GM19395 (cell line): Measurements from ENCODE around the gene PRKCE.
"Not testable (repeated sequence)": the region's sequence is repeated elsewhere in the genome, so short reads cannot be mapped to it uniquely, and the experiment has no call there.

Experiments used
- ATAC-seq: cut with Tn5 transposase; IDR thresholded peaks from one replicate; pipeline ENCODE4 v1.9.1; 2021; ENCODE audit warnings: mild to moderate bottlenecking, moderate library complexity; ENCODE audit not compliant: unreplicated experiment

The PRKCE gene

DNA sequence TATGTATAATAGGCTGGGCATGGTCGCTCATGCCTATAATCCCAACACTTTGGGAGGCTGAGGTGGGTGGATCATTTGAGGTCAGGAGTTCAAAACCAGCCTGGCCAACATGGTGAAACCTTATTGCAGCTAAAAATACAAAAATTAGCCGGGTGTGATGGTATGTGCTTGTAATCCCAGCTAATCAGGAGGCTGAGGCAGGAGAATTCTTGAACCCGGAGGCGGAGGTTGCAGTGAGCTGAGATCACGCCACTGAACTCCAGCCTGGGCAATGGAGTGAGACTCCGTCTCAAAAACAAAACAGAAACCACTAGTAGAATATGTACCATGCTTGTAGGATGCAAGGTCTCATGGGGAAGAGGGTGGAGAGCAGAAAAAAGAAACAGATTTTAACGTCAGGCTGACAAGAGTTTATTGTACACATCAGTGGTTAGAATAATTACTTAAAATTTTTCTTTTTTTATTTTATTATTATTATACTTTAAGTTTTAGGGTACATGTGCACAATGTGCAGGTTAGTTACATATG is 44.1 kb downstream of the PRKCE start:
- peak; percentile 55 for ATAC-seq

GRCh38 chr2:45696708-45697107 is 45.2 kb downstream of the PRKCE start:
- ATAC-seq, result no peak

DNA sequence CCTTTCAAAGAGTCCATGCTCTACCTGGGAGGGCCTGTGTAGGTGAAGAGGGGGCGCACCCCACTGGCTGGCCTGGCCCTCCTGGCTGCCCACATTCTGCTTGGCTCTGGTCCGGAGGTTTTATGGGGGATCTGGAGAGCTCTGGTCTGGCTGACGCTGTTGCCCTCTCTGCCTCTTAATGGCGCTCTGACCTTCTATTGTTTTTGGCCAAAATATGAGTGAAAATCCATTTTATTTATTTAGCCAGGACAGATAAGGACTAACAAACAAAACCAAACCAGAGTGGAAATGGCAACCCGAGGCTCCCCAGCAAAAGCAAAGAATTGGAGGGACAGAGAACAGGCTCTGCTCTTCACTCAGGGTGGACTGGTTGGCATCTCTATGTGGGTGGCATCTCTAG is 45.7 kb downstream of the PRKCE start:
- ATAC-seq, result no peak

DNA sequence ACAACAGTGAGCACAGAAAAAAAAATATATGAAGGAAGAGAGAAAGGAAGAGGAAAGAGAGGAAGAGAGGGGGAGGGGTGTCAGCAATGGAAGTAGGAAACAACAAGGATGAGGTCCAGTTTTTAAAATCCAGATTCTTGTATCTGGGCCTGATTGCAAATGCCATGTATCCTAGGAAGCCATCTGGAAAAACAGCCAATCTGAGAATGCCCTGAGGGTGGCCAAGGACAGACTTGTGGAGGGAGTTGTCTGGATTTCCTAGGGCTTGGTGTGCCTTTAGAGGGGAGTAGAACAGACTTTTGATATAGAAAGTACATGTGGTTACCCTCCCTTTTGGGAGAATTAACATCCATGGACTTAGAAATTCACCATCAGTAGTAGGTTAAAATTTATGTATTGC is 47.1 kb downstream of the PRKCE start:
- no peak for ATAC-seq

- ATAC-seq, result peak; percentile 67
Measured at GRCh38 chr2:45699032-45699658, 47.7 kb downstream of the PRKCE start.

DNA sequence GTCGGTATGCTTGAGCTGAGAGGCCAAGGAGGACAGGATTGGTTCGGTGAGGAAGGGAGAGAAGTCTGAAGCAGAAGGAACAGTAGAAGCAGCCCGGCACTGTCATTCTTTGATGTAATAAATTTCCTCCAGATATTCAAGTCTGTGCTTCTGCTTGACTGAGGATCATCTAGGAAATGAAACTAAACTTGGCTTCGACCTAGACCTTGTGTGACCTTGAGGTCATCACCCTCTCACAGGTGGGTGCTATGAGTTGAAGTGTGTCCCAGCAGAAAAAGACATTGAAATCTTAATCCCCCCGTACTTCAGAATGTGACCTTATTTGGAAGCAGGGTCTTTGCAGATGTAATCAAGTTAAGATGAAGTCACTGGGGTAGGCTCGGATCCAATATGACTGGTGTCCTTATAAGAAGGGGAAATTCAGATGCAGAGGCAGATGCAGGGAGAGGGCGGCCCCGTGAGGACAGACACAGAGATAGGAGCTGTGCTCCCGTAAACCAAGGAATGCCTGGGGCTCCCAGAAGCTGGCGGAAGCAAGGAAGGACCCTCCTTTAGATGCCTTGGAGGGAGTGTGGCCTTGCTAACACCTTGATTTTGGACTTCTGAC is 49.0 kb downstream of the PRKCE start:
- no peak for ATAC-seq

DNA sequence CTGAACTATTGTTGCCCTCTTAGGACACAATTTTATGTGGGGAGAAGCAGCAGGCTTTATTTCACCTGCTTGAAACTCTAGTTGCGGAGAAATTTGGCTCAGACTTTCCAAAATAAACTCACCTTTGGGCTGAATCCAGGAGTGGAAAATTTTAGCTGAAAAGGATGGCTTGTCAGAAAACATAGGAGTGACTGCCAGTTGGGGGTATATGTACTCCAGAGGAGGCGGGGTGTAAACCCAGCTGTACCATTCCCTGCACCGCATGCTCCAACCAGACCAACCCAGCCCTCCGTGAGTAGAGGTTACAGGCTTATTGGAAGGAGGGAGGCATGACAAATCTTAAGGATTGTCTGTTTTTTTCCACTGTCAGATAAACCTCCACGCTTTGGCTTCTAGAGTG is 53.8 kb downstream of the PRKCE start:
- no peak for ATAC-seq

- ATAC-seq, result no peak
Measured at GRCh38 chr2:45706033-45706432, 54.6 kb downstream of the PRKCE start.

GRCh38 chr2:45707006-45707405 is 55.5 kb downstream of the PRKCE start:
- ATAC-seq, result no peak

- no peak for ATAC-seq
Measured at GRCh38 chr2:45707661-45708060, 56.2 kb downstream of the PRKCE start.

DNA sequence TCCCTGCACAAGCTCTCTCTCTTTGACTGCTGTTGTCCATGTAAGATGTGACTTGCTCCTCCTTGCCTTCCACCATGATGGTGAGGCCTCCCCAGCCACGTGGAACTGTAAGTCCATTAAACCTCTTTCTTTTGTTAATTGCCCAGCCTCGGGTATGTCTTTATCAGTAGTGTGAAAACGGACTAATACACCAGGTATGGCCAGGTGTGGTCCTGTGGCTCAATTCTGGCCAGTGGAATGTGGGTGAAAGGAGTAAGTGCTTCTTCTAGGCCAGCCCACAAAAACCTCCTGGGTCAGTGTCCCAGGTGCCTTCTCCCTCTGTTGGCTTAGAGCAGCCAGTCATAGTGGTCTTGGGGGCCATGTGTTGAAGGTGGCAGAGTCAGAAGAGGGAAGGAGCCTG is 57.0 kb downstream of the PRKCE start:
- ATAC-seq, result no peak

GRCh38 chr2:45709137-45709536 is 57.7 kb downstream of the PRKCE start:
- ATAC-seq, result no peak

DNA sequence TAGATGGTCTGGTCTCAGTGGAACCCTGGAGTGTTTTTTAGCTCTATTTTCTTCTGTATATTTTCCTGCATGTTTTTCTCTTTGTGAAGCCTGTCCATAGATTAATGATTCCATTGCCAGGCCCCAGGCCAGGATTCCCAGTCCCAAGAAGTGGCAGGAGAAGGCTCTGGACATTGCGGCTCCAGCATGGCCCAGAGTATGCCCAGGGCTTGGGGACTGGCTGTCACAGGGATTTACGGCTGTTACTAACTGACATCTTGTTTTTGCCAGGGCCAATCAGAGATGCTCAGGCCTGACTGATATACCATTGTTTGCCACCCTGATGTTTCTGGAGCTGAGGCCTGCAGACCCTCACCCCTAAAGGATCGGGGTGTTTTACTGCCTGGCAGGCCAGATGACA is 59.0 kb downstream of the PRKCE start:
- no peak for ATAC-seq

DNA sequence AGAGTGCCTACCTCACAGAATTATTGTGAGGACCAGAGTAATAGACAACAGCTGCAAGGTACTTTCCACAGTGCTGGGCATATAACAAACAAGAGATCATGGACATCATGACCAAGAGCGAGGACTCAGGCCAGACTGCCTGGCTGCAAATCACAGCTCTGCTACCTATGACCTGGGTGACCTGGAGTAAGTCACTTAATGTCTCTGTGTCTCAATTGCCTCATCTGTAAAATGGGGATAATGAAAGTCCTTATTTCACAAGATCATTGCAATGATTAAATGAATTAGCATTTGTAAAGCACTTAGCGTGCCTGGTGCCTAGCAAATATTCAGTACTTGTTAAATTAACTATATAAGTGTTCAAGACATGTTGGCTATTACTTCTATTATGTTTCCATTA is 59.7 kb downstream of the PRKCE start:
- ATAC-seq, result no peak

GRCh38 chr2:45712570-45712969 is 61.1 kb downstream of the PRKCE start:
- no peak for ATAC-seq

DNA sequence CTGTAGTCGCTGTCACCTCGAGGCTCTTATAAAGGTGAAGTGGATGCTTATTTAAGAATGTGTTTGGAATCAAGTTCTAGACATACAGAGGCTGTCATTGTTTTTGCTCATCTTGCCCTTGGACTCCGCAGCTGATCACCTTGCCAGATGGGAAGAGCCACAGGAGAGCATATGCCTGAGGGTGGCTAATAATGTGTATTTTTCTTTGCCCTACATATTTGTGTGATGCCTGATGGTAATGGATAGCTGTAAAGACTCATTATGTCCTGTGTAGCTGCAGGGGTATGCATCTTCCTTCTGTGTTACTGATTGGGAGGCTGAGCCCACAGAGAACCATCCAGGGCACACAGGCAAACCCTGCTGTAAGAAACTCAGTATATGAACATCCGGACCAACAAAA is 61.7 kb downstream of the PRKCE start:
- ATAC-seq, result no peak

DNA sequence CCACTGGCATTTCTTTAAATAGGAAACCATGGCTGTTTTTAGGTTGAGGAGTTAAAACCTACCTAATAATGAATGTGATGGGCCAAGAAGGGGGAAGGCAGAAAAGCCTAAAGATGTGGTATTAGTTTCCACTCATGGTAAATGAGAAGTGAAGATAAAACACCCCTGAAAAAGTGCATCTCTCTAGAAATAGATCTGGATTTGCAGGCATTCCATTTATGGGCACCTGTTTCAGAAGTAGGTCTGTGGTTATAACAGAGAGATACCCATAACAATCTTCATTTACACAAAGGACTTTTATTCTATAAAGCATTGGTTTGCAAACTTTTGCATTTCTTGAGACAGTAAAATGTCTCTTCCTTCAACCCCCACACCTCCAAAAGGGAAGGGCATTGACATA is 62.1 kb downstream of the PRKCE start:
- ATAC-seq, result peak; percentile 51

- ATAC-seq, result no peak
Measured at GRCh38 chr2:45714679-45715078, 63.2 kb downstream of the PRKCE start.

DNA sequence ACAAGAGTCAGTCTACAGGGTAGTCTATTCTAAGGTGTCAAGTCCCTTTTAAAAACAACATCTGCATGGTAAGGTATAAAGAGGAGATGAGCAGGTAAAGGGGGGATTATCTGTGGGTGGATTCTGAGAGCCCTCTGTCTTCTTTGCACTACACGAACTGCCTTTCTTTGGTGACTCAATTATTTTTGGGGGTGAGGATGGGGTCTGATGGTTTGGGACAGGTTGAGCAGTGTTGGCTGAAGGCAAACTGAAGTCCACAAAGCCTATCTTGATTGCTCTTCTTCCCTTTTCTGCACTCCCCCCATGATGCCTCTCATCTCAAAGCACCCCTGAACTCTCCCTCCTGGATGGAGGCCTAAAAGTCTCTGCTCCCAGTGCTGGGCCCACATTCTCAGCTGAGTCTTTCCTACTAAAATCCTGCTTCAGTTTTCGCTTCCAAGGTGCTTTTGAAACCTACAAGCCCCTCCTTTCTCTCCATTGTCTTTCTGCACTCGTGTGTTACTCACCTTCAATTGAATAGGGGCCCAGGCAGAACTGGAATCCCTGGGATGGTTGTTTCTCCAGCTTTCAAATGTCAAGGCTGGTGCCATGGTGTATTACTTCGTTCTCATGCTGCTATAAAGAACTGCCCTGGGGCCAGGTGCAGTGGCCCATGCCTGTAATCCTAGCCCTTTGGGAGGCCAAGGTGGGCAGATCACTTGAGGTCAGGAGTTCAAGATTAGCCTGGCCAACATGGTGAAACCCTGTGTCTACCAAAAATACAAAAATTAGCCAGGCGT is 64.3 kb downstream of the PRKCE start:
- no peak for ATAC-seq

DNA sequence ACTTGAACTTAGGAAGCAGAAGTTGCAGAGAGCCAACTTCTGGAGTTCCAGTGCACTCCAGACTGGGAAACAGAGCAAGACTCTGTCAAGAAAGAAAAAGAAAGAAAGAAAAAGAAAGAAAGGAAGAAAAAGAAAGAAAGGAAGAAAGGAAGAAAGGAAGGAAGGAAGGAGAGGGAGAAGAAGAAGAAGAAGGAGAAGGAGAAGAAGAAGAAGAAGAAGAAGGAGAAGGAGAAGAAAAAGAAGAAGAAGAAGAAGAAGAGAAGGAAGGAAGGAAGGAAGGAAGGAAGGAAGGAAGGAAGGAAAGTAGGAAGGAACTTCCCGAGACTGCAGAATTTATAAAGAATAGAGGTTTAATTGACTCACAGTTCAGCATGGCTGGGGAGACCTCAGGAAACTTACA is 65.0 kb downstream of the PRKCE start:
- ATAC-seq, result not testable (repeated sequence)

GRCh38 chr2:45716915-45717314 is 65.4 kb downstream of the PRKCE start:
- ATAC-seq, result no peak

GRCh38 chr2:45720210-45720609 is 68.7 kb downstream of the PRKCE start:
- ATAC-seq, result no peak
